A549 (cell line): Measurements from ENCODE around the gene CATSPERZ.

Experiments
- CTCF ChIP-seq: fragments of >200 bp; sonication (Bioruptor Twin); formaldehyde crosslinking; IDR thresholded peaks from 3 replicates; pipeline ENCODE4 v1.5.1; 2016
- EP300 ChIP-seq, 2 experiments: fragments of >200 bp; sonication (Bioruptor Twin); formaldehyde crosslinking; IDR thresholded peaks; 2 replicates in 1 of 2; 3 replicates in 1 of 2; pipeline ENCODE4 v1.6.1; 2016 to 2017
- ESRRA ChIP-seq: fragments of 150-350 bp; IDR thresholded peaks from 2 replicates; pipeline ENCODE4 v1.6.1; 2014; ENCODE audit warnings: mild to moderate bottlenecking, low read length, borderline replicate concordance
- KDM5A ChIP-seq: fragments of 200-600 bp; sonication (generic); IDR thresholded peaks from 2 replicates; pipeline ENCODE4 v1.6.1; 2016; ENCODE audit warnings: antibody characterized with exemption, mild to moderate bottlenecking
- MAFK ChIP-seq: fragments of 450-650 bp; IDR thresholded peaks from 2 replicates; pipeline ENCODE4 v1.6.1; 2014; ENCODE audit not compliant: partially characterized antibody
- PHF8 ChIP-seq: fragments of 200-600 bp; sonication (generic); IDR thresholded peaks from 2 replicates; pipeline ENCODE4 v1.6.1; 2016; ENCODE audit warnings: low read depth, mild to moderate bottlenecking, antibody characterized with exemption, moderate library complexity, borderline replicate concordance
- POLR2A ChIP-seq: IDR thresholded peaks from 2 replicates; pipeline ENCODE4 v1.6.1; 2012; ENCODE audit warnings: mild to moderate bottlenecking, low read length
- POLR2AphosphoS2 ChIP-seq: conservative IDR thresholded peaks from 2 replicates; pipeline ENCODE4 v1.6.1; 2012; ENCODE audit warnings: low read length, improper control_type of control experiment, inconsistent platforms
- RAD21 ChIP-seq, 2 experiments: fragments of >200 bp in 1 of 2; sonication (Bioruptor Twin) in 1 of 2; formaldehyde crosslinking in 1 of 2; IDR thresholded peaks in 1 of 2; conservative IDR thresholded peaks in 1 of 2; 2 replicates in 1 of 2; 3 replicates in 1 of 2; pipeline ENCODE4 v1.6.1; 2012 to 2018; ENCODE audit warnings: inconsistent platforms in 1 of 2
- REST ChIP-seq: fragments of 200-600 bp; sonication (generic); IDR thresholded peaks from 2 replicates; pipeline ENCODE4 v1.6.1; 2016; ENCODE audit warnings: antibody characterized with exemption, mild to moderate bottlenecking, moderate library complexity
- TF ChIP-seq, protein P1 (sequence below): fragments of 150-350 bp; IDR thresholded peaks from 2 replicates; pipeline ENCODE4 v1.6.1; 2014; ENCODE audit warnings: low read depth, mild to moderate bottlenecking, low read length
- TF ChIP-seq, protein P2 (sequence below): IDR thresholded peaks from 2 replicates; pipeline ENCODE4 v1.6.1; 2012

DNA sequence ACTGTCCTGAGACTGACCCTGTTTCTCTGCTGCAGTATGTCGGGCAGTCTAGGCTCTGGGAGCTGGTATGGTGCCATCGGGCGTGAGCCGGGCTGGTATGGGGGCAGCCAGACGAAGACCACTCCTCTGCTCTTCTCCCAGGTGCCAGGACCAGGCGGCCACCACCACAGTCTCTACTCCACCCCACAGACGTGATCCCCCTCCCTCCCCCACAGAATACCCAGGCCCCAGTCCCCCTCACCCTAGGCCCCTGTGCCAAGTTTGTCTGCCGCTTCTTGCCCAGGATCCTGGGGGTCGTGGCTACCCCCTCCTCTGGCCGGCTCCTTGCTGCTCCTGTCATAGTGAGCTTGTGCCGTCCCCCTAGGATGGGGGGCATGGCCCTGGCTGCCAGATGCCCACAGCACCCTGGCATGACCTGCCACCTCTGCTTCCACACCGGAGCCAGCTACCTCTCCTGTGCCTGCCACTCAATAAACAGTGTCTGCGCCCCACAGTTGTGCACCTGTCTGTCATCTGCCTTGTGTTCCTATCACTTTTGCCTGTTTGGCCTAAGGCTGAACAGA lies 11.1 kb upstream of the CATSPERZ start:
- TF ChIP-seq KDM5A: no peak
- TF ChIP-seq CTCF: no peak
- no peak for TF ChIP-seq ESRRA
- TF ChIP-seq POLR2A: no peak
- no peak for TF ChIP-seq RAD21 (conservative IDR thresholded peaks at IDR 0.05 in 1 of 2, IDR thresholded peaks at IDR 0.05 in 1 of 2)
- TF ChIP-seq, protein P1, sequence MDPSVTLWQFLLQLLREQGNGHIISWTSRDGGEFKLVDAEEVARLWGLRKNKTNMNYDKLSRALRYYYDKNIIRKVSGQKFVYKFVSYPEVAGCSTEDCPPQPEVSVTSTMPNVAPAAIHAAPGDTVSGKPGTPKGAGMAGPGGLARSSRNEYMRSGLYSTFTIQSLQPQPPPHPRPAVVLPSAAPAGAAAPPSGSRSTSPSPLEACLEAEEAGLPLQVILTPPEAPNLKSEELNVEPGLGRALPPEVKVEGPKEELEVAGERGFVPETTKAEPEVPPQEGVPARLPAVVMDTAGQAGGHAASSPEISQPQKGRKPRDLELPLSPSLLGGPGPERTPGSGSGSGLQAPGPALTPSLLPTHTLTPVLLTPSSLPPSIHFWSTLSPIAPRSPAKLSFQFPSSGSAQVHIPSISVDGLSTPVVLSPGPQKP: no peak
- no peak for TF ChIP-seq MAFK
- TF ChIP-seq POLR2AphosphoS2: no peak
- TF ChIP-seq EP300 (IDR thresholded peaks at IDR 0.05): no peak
- TF ChIP-seq, protein P2, sequence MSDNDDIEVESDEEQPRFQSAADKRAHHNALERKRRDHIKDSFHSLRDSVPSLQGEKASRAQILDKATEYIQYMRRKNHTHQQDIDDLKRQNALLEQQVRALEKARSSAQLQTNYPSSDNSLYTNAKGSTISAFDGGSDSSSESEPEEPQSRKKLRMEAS: no peak
- no peak for TF ChIP-seq REST
- TF ChIP-seq PHF8: no peak
